Liver (tissue), 3 donors: ENCODE measurements around the gene PCDHGB5.
A peak's percentile ranks its signal among the peaks of the same experiment; 100 is the strongest.

ENCODE experiments used
- FOXA1 ChIP-seq: IDR thresholded peaks from 2 replicates; pipeline ENCODE4 v1.6.1; 2016; ENCODE audit warnings: antibody characterized with exemption
- HNF4G ChIP-seq: IDR thresholded peaks from 2 replicates; pipeline ENCODE4 v1.6.1; 2016; ENCODE audit warnings: antibody characterized with exemption
- RAD21 ChIP-seq, 2 donors: IDR thresholded peaks; 2 replicates each; pipeline ENCODE4 v1.6.1; 2016; ENCODE audit warnings: antibody characterized with exemption in 2 of 2, mild to moderate bottlenecking in 2 of 2
- TF ChIP-seq, protein P1 (sequence below): fragments of 150-350 bp; IDR thresholded peaks from 2 replicates; pipeline ENCODE4 v1.5.1; 2017; ENCODE audit warnings: improper control_type of control experiment, low read depth, low read length; ENCODE audit not compliant: missing input control
- donor health status: healthy.
- donor health status: healthy.

DNA sequence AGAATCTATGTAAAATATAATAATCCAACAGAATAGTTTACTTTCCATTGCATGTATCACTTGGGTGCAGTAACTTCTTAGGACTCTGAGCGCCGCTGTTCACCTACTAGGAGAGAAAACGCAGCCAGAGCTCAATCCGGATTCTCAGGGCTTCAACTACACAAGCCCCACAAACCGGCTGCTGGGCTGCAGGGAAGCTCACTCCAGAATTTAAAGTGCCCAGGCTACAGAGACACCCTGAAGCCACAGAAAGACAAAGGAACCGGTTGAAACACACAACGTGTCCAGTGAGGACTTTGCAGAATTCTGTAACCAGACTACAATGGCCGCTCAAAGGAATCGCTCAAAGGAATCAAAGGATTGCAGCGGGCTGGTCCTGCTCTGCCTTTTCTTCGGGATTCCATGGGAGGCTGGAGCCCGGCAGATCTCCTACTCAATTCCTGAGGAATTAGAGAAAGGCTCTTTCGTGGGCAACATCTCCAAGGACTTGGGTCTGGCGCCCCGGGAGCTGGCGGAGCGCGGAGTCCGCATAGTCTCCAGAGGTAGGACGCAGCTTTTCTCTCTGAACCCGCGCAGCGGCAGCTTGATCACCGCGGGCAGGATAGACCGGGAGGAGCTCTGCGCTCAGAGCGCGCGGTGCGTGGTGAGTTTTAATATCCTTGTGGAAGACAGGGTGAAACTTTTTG is 15.2 kb downstream of the PCDHGB5 start, which contains the start of gene PCDHGA10:
- TF ChIP-seq, protein P1, sequence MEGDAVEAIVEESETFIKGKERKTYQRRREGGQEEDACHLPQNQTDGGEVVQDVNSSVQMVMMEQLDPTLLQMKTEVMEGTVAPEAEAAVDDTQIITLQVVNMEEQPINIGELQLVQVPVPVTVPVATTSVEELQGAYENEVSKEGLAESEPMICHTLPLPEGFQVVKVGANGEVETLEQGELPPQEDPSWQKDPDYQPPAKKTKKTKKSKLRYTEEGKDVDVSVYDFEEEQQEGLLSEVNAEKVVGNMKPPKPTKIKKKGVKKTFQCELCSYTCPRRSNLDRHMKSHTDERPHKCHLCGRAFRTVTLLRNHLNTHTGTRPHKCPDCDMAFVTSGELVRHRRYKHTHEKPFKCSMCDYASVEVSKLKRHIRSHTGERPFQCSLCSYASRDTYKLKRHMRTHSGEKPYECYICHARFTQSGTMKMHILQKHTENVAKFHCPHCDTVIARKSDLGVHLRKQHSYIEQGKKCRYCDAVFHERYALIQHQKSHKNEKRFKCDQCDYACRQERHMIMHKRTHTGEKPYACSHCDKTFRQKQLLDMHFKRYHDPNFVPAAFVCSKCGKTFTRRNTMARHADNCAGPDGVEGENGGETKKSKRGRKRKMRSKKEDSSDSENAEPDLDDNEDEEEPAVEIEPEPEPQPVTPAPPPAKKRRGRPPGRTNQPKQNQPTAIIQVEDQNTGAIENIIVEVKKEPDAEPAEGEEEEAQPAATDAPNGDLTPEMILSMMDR, result peak; percentile 66
- TF ChIP-seq RAD21 (IDR thresholded peaks at IDR 0.05), result peak; percentile 81
- TF ChIP-seq FOXA1, result no peak
- no peak for TF ChIP-seq HNF4G
